ENCODE data around the gene ACOT9. TPM values are rescaled to one million over a fixed set of nuclear protein-coding genes. Genes with fewer than 3 reads are reported as not detected.

ACOT9 gene
- total and polyA plus RNA-seq, 7 donors = 18.0 to 63.1 (median 32.6) TPM

DNA sequence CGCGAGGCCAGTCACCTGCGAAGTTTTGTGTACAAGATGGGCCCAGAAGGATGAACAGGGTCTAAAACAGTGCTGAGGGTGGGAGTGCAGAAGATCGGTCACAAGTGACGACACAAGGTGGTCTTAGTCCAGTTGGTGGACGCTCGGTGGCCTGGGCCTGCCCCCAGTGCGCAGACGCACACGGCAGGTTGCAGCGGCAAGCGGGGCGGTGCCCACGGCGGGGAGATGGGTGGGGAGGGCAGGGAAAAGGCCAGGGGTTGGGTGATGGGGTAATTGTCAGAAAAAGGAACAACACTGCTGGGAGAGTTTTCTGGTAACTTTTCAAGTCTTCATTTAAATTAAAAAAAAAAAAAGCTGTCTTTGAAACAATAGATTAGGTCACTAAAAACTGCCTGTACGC, 76.8 kb downstream of the ACOT9 start:
- Histone ChIP-seq H3K4me1 (peaks cover 0 to 16% (median 2%) of the 10 kb centered on the region in 4 donors), H3K4me3 (no peak overlapping the region), H3K9me3 (no peaks in the 10 kb centered on the region), H3K27ac (peak overlapping the region in 2 of 4 donors; percentile 79 to 82), H3K36me3 (no peaks in the 10 kb centered on the region), H3K27me3 (no peaks in the 10 kb centered on the region)
- TF ChIP-seq EP300 (IDR thresholded peaks at IDR 0.05) (no peak), POLR2AphosphoS5 (IDR thresholded peaks at IDR 0.05) (no peak), POLR2A (IDR thresholded peaks at IDR 0.05) (no peak)
- TF ChIP-seq, protein P1, sequence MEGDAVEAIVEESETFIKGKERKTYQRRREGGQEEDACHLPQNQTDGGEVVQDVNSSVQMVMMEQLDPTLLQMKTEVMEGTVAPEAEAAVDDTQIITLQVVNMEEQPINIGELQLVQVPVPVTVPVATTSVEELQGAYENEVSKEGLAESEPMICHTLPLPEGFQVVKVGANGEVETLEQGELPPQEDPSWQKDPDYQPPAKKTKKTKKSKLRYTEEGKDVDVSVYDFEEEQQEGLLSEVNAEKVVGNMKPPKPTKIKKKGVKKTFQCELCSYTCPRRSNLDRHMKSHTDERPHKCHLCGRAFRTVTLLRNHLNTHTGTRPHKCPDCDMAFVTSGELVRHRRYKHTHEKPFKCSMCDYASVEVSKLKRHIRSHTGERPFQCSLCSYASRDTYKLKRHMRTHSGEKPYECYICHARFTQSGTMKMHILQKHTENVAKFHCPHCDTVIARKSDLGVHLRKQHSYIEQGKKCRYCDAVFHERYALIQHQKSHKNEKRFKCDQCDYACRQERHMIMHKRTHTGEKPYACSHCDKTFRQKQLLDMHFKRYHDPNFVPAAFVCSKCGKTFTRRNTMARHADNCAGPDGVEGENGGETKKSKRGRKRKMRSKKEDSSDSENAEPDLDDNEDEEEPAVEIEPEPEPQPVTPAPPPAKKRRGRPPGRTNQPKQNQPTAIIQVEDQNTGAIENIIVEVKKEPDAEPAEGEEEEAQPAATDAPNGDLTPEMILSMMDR (IDR thresholded peaks at IDR 0.05) = no peak
- intact Hi-C loops (cut with DNase I) = loop anchor here (5.0 to 10.0 kb wide), 2 partner anchors 239 to 1026 kb away; partner anchors contain the start of genes APOO, CXorf58 and POLA1
- no peak for DNase-seq
- WGBS, 2 donors = 89 to 91% methylated on average over 16 of the region's 16 CpGs

DNA sequence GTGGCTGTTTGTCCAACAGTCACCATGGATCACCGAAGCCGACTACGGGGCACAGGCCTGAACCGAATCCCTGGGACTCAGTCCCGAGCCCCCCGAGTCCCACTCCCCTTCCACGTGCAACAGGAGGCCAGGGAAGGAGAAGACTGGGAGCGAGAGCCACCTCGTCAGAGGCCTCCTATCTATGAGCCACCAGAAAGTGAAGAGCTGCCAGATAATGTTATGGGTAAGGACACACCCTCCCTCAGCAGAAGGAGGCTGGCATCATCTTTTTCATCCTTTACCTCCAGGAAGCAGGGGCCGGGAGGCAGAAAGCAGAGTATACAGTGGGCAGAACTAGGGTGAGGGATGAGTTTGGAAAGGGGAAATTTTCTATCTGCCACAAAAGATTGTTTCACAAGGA, 78.6 kb downstream of the ACOT9 start:
- no peak for TF ChIP-seq EP300 (IDR thresholded peaks at IDR 0.05)
- TF ChIP-seq POLR2A (IDR thresholded peaks at IDR 0.05) = no peak
- no peak for TF ChIP-seq POLR2AphosphoS5 (IDR thresholded peaks at IDR 0.05)
- TF ChIP-seq, protein P1 (IDR thresholded peaks at IDR 0.05) = no peak
- H3K4me3 ChIP-seq = no peak overlapping the region
- 96 to 98% methylated on average over 10 of the region's 10 CpGs for WGBS, 2 donors
- no peak for DNase-seq
- H3K9me3 ChIP-seq = no peaks in the 10 kb centered on the region
- H3K36me3 ChIP-seq = no peaks in the 10 kb centered on the region
- intact Hi-C loops (cut with DNase I) = loop anchor here (10.0 kb wide), 1 partner anchor 240 kb away; the partner anchor contains the start of genes APOO and CXorf58
- peaks cover 0 to 16% (median 2%) of the 10 kb centered on the region in 4 donors for H3K4me1 ChIP-seq
- no peak overlapping the region for H3K27ac ChIP-seq
- no peaks in the 10 kb centered on the region for H3K27me3 ChIP-seq

DNA sequence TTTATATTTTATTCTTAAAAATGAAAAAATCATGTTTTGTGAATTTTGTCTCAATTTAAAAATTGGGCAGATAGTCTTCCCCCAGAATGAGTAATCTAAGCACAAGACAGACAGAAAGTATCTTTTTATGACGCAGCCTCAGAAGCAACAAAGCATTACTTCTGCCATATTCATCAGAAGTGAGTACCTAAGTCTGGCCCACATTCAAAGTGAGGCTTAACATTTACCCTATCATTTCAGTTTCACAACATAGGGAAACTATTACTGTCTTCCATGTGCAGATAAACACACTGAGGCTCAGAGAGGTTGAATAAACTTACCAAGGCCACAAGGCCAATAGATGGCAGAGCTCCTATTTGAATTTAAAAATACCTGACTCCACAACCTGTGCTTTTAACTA, 80.2 kb downstream of the ACOT9 start:
- Histone ChIP-seq H3K4me1 (peaks cover 0 to 6% (median 0%) of the 10 kb centered on the region in 4 donors), H3K36me3 (no peaks in the 10 kb centered on the region), H3K4me3 (no peak overlapping the region), H3K27ac (no peak overlapping the region), H3K27me3 (no peaks in the 10 kb centered on the region), H3K9me3 (no peaks in the 10 kb centered on the region)
- no peak for DNase-seq
- TF ChIP-seq, protein P1 (IDR thresholded peaks at IDR 0.05) = no peak
- TF ChIP-seq EP300 (IDR thresholded peaks at IDR 0.05) (no peak), POLR2AphosphoS5 (IDR thresholded peaks at IDR 0.05) (no peak), POLR2A (IDR thresholded peaks at IDR 0.05) (no peak)
- 58 to 94% methylated on average over 1 of the region's 1 CpG for WGBS, 2 donors
- intact Hi-C loops (cut with DNase I) = loop anchor here (10.0 kb wide), 1 partner anchor 242 kb away; the partner anchor contains the start of genes APOO and CXorf58

DNA sequence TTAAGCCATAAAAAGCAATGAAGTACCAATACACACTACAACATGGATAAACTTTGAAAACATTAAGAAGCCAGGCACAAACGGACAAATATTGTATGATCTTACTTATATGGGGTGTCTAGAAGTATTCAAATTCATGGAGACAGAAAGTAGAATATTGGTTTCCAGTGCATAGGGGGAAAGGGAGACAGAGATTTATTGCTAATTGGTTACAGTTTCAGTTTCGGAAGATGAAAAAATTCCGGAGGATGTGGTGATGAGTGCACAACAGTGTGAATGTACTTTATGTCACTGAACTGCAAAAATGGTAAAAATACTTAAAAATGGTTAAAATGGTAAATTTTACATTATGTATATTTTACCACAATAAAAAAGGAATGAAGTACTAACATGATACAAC, 80.9 kb downstream of the ACOT9 start:
- Histone ChIP-seq H3K4me3 (no peak overlapping the region), H3K27me3 (no peaks in the 10 kb centered on the region), H3K27ac (no peak overlapping the region), H3K9me3 (no peaks in the 10 kb centered on the region), H3K4me1 (peaks cover 0 to 6% (median 0%) of the 10 kb centered on the region in 4 donors), H3K36me3 (no peaks in the 10 kb centered on the region)
- WGBS, 2 donors = 50 to 54% methylated on average over 3 of the region's 3 CpGs
- intact Hi-C loops (cut with DNase I) = loop anchor here (10.0 kb wide), 1 partner anchor 243 kb away; the partner anchor contains the start of genes APOO and CXorf58
- no peak for DNase-seq
- TF ChIP-seq POLR2A (IDR thresholded peaks at IDR 0.05) = no peak
- TF ChIP-seq EP300 (IDR thresholded peaks at IDR 0.05) = no peak
- TF ChIP-seq POLR2AphosphoS5 (IDR thresholded peaks at IDR 0.05) = no peak
- TF ChIP-seq, protein P1 (IDR thresholded peaks at IDR 0.05) = no peak

DNA sequence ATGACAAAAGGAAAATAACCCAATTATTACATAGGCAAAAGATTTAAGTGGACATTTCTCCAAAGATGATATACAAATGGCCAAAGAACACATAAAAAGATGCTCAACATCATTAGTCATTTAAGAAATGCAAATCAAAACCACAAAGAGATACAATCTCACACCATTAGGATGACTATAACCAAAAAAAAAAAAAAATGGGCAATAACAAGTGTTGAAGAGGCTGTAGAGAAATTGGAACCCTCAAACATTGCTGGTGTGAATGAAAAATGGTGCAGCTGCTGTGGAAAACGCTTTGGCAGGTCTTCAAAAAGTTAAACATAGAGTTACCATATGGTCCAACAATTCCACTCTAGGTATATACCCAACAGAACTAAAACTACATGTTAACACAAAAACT, 81.4 kb downstream of the ACOT9 start:
- Histone ChIP-seq H3K27ac (no peak overlapping the region), H3K9me3 (no peaks in the 10 kb centered on the region), H3K27me3 (no peaks in the 10 kb centered on the region), H3K4me3 (no peak overlapping the region), H3K36me3 (no peaks in the 10 kb centered on the region), H3K4me1 (peaks cover 0 to 4% (median 0%) of the 10 kb centered on the region in 4 donors)
- DNase-seq = no peak
- 77 to 80% methylated on average over 1 of the region's 1 CpG for WGBS, 2 donors
- intact Hi-C loops (cut with DNase I) = loop anchor here (10.0 kb wide), 1 partner anchor 243 kb away; the partner anchor contains the start of genes APOO and CXorf58
- TF ChIP-seq POLR2A (IDR thresholded peaks at IDR 0.05) = no peak
- no peak for TF ChIP-seq POLR2AphosphoS5 (IDR thresholded peaks at IDR 0.05)
- TF ChIP-seq, protein P1 (IDR thresholded peaks at IDR 0.05) = no peak
- TF ChIP-seq EP300 (IDR thresholded peaks at IDR 0.05) = no peak

Measured in sigmoid colon (tissue), 7 donors.